Measurements from ENCODE around the gene THAP11.

The THAP11 gene

GRCh38 chr16:67874372-67874771 is 32.3 kb downstream of the THAP11 start:
- intact Hi-C loops (cut with DNase I; ENCODE audit: low total_unique reads), result no loop called here
- no peaks in the 10 kb centered on the region for H3K9me3 ChIP-seq
- peaks cover 0 to 39% (median 28%) of the 10 kb centered on the region in 4 donors for H3K4me1 ChIP-seq
- no peaks in the 10 kb centered on the region for H3K27me3 ChIP-seq
- no peak for TF ChIP-seq CTCF (IDR thresholded peaks at IDR 0.05)
- DNase-seq, result no peak
- H3K36me3 ChIP-seq, result peaks cover 40 to 61% (median 56%) of the 10 kb centered on the region in 3 donors
- H3K27ac ChIP-seq, result peak overlapping the region in 1 of 2 donors; percentile 90
- peak overlapping the region; percentile 96 to 99 for H3K4me3 ChIP-seq

- intact Hi-C loops (cut with DNase I; ENCODE audit: low total_unique reads), result no loop called here
- DNase-seq, result no peak
- Histone ChIP-seq H3K9me3 (no peaks in the 10 kb centered on the region), H3K27ac (no peak overlapping the region), H3K27me3 (no peaks in the 10 kb centered on the region), H3K4me3 (no peak overlapping the region), H3K36me3 (peaks cover 58 to 65% (median 64%) of the 10 kb centered on the region in 3 donors), H3K4me1 (peaks cover 0 to 39% (median 28%) of the 10 kb centered on the region in 4 donors)
- no peak for TF ChIP-seq CTCF (IDR thresholded peaks at IDR 0.05)
Observed at GRCh38 chr16:67877064-67877463, 34.9 kb downstream of the THAP11 start.

- Histone ChIP-seq H3K4me1 (peaks cover 0 to 33% (median 23%) of the 10 kb centered on the region in 4 donors), H3K27ac (no peak overlapping the region), H3K9me3 (no peaks in the 10 kb centered on the region), H3K27me3 (no peaks in the 10 kb centered on the region), H3K4me3 (no peak overlapping the region), H3K36me3 (peaks cover 70 to 77% (median 75%) of the 10 kb centered on the region in 3 donors)
- DNase-seq, result no peak
- no peak for TF ChIP-seq CTCF (IDR thresholded peaks at IDR 0.05)
- intact Hi-C loops (cut with DNase I; ENCODE audit: low total_unique reads), result no loop called here
Observed at GRCh38 chr16:67878232-67878631, 36.1 kb downstream of the THAP11 start.

- peaks cover 74 to 82% (median 81%) of the 10 kb centered on the region in 3 donors for H3K36me3 ChIP-seq
- no peaks in the 10 kb centered on the region for H3K27me3 ChIP-seq
- H3K27ac ChIP-seq, result no peak overlapping the region
- H3K4me1 ChIP-seq, result peaks cover 0 to 35% (median 20%) of the 10 kb centered on the region in 4 donors
- no peak for DNase-seq
- H3K4me3 ChIP-seq, result no peak overlapping the region
- intact Hi-C loops (cut with DNase I; ENCODE audit: low total_unique reads), result no loop called here
- H3K9me3 ChIP-seq, result no peaks in the 10 kb centered on the region
- TF ChIP-seq CTCF (IDR thresholded peaks at IDR 0.05), result no peak
Observed at GRCh38 chr16:67878846-67879245, 36.7 kb downstream of the THAP11 start.

- no peaks in the 10 kb centered on the region for H3K9me3 ChIP-seq
- peaks cover 0 to 35% (median 20%) of the 10 kb centered on the region in 4 donors for H3K4me1 ChIP-seq
- H3K36me3 ChIP-seq, result peaks cover 74 to 84% (median 82%) of the 10 kb centered on the region in 3 donors
- H3K27me3 ChIP-seq, result no peaks in the 10 kb centered on the region
- no peak for TF ChIP-seq CTCF (IDR thresholded peaks at IDR 0.05)
- no peak overlapping the region for H3K4me3 ChIP-seq
- no peak for DNase-seq
- H3K27ac ChIP-seq, result no peak overlapping the region
- intact Hi-C loops (cut with DNase I; ENCODE audit: low total_unique reads), result no loop called here
Observed at GRCh38 chr16:67879462-67879861, 37.3 kb downstream of the THAP11 start.

- TF ChIP-seq CTCF (IDR thresholded peaks at IDR 0.05), result no peak
- H3K9me3 ChIP-seq, result no peaks in the 10 kb centered on the region
- H3K4me1 ChIP-seq, result peaks cover 0 to 35% (median 18%) of the 10 kb centered on the region in 4 donors
- intact Hi-C loops (cut with DNase I; ENCODE audit: low total_unique reads), result loop anchor here (5.0 to 10.0 kb wide), 2 partner anchors 45 to 162 kb away; no protein-coding TSS in a partner anchor
- no peak for DNase-seq
- no peak overlapping the region for H3K4me3 ChIP-seq
- H3K27me3 ChIP-seq, result no peaks in the 10 kb centered on the region
- H3K36me3 ChIP-seq, result peaks cover 74 to 84% (median 82%) of the 10 kb centered on the region in 3 donors
- H3K27ac ChIP-seq, result no peak overlapping the region
Observed at GRCh38 chr16:67879936-67880335, 37.8 kb downstream of the THAP11 start.
